T-helper 1 cell treated with Interleukin-12 subunit alpha and Interleukin-12 subunit beta and Interleukin-4 antibody, amounts not matched to agents 30 μg/mL and 1 μg/mL, for 36 hours (primary cell): ENCODE data around the gene ADGRG3.

Experiments
- H3K27ac Mint-ChIP-seq: one replicate; pipeline ENCODE4 v1.8.0; 2021; ENCODE audit warnings: mild to moderate bottlenecking, mixed read lengths
- H3K27me3 Mint-ChIP-seq: one replicate; pipeline ENCODE4 v1.8.0; 2021; ENCODE audit warnings: low read depth, mixed read lengths
- H3K36me3 Mint-ChIP-seq: one replicate; pipeline ENCODE4 v1.8.0; 2021; ENCODE audit warnings: low read depth, mixed read lengths
- H3K4me1 Mint-ChIP-seq: one replicate; pipeline ENCODE4 v1.8.0; 2021; ENCODE audit warnings: low read depth, mixed read lengths
- H3K4me3 Mint-ChIP-seq: one replicate; pipeline ENCODE4 v1.8.0; 2021; ENCODE audit warnings: mild to moderate bottlenecking, moderate library complexity, mixed read lengths
- H3K9me3 Mint-ChIP-seq: one replicate; pipeline ENCODE4 v1.8.0; 2021; ENCODE audit warnings: mixed read lengths

The ADGRG3 gene

GRCh38 chr16:57698812-57699405, 30.8 kb downstream of the ADGRG3 start:
- Mint-ChIP-seq H3K4me1 (peaks cover 9% of the 10 kb centered on the region), H3K27ac (no peak overlapping the region), H3K27me3 (no peaks in the 10 kb centered on the region), H3K4me3 (no peak overlapping the region), H3K36me3 (no peaks in the 10 kb centered on the region), H3K9me3 (no peaks in the 10 kb centered on the region)

DNA sequence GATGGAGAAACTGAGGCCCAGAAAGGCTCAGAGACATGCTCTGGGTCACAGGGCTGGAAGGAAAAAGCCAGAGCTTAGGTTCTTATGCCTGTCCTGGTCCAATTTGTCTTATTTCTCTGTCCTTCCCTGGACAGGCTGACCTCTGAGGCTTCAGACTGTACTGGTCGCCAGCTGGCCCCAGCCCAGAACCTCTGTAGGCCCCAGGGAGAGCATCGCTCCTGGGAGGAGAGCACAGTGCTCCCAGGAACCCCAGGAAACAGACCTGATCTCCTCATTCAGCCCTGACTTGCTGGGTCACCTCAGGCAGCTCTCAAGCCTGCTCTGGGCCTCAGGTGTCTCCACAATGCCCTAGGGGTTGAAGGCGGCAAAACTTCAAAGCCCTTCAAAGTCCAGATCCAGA, 31.4 kb downstream of the ADGRG3 start:
- no peaks in the 10 kb centered on the region for H3K36me3 Mint-ChIP-seq
- H3K9me3 Mint-ChIP-seq: no peaks in the 10 kb centered on the region
- H3K4me1 Mint-ChIP-seq: peaks cover 10% of the 10 kb centered on the region
- no peak overlapping the region for H3K4me3 Mint-ChIP-seq
- H3K27ac Mint-ChIP-seq: no peak overlapping the region
- no peaks in the 10 kb centered on the region for H3K27me3 Mint-ChIP-seq

DNA sequence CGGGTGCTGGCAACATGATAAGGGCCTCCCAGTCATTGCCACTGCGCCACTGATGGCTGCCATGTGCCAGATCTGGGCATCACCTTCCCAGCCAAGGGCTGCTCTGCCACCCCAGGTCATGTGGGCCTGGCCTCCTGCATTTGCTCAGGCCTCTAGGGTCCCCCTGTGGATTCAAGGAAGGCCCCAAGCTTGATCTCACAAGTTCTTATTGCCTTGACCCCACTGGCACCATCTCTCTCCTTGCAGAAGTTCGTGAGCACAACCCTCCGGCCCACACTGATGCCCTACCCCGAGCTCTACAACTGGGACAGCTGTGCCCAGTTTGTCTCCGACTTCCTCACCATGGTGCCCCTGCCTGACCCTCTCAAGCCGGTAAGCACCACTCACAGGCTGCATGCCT, 31.8 kb downstream of the ADGRG3 start:
- no peak overlapping the region for H3K4me3 Mint-ChIP-seq
- H3K4me1 Mint-ChIP-seq: peaks cover 6% of the 10 kb centered on the region
- H3K27ac Mint-ChIP-seq: no peak overlapping the region
- no peaks in the 10 kb centered on the region for H3K36me3 Mint-ChIP-seq
- H3K9me3 Mint-ChIP-seq: no peaks in the 10 kb centered on the region
- H3K27me3 Mint-ChIP-seq: no peaks in the 10 kb centered on the region

- Mint-ChIP-seq H3K36me3 (no peaks in the 10 kb centered on the region), H3K4me3 (no peak overlapping the region), H3K27ac (no peak overlapping the region), H3K9me3 (no peaks in the 10 kb centered on the region), H3K27me3 (no peaks in the 10 kb centered on the region), H3K4me1 (peaks cover 2% of the 10 kb centered on the region)
Measured at GRCh38 chr16:57700781-57701551, 32.9 kb downstream of the ADGRG3 start.

DNA sequence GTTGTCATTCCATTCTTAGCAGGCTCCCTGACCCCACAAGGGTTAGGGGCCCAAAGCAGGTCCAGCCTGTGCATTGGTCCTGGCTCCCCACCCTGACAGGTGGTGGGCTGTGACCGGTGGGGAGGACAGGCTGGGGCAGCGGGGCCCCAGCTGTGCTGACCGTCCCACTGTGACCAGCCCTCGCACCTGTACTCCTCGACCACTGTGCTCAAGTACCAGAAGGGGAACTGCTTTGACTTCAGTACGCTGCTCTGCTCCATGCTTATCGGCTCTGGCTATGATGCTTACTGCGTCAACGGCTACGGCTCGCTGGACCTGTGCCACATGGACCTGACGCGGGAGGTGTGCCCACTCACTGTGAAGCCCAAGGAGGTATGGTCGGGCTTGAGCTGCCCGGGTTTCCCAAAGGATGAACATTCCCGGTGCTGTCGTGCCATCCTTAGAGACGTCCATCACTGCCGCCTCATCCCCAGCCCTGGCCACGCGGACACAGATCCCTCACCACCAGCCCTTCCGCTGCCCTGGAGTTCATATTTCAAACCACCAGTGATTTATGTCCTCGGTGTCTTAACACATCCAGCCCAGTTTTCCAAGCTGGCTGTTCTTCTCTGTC, 33.8 kb downstream of the ADGRG3 start:
- H3K27ac Mint-ChIP-seq: no peak overlapping the region
- peaks cover 2% of the 10 kb centered on the region for H3K4me1 Mint-ChIP-seq
- no peak overlapping the region for H3K4me3 Mint-ChIP-seq
- no peaks in the 10 kb centered on the region for H3K9me3 Mint-ChIP-seq
- no peaks in the 10 kb centered on the region for H3K36me3 Mint-ChIP-seq
- H3K27me3 Mint-ChIP-seq: no peaks in the 10 kb centered on the region

- Mint-ChIP-seq H3K9me3 (no peaks in the 10 kb centered on the region), H3K27me3 (no peaks in the 10 kb centered on the region), H3K27ac (no peak overlapping the region), H3K4me1 (peaks cover 2% of the 10 kb centered on the region), H3K36me3 (no peaks in the 10 kb centered on the region), H3K4me3 (no peak overlapping the region)
Measured at GRCh38 chr16:57703416-57704010, 35.4 kb downstream of the ADGRG3 start.

GRCh38 chr16:57704011-57704904, 36.2 kb downstream of the ADGRG3 start:
- Mint-ChIP-seq H3K27me3 (no peaks in the 10 kb centered on the region), H3K4me1 (peaks cover 2% of the 10 kb centered on the region), H3K9me3 (no peaks in the 10 kb centered on the region), H3K27ac (no peak overlapping the region), H3K36me3 (no peaks in the 10 kb centered on the region), H3K4me3 (no peak overlapping the region)

- H3K9me3 Mint-ChIP-seq: no peaks in the 10 kb centered on the region
Measured at GRCh38 chr16:57704905-57705852, 37.1 kb downstream of the ADGRG3 start.

DNA sequence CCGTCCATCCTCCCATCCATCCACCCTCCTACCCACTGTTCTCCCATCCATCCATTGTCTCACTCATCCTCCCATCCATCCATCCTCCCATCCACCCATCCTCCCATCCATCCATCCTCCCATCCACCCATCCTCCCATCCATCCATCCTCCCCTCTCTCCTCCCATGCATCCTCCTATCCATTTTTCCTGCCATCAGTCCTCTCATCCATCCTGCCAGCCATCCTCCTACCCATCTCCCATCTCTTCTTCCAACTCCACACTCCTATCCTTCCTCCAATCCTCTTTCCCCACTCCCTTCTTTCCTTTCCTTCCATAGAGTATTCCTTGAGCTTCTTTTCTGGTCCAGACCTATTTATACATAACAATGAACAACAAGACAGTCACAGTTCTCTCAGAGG, 38.6 kb downstream of the ADGRG3 start:
- H3K9me3 Mint-ChIP-seq: no peaks in the 10 kb centered on the region
- peaks cover 2% of the 10 kb centered on the region for H3K4me1 Mint-ChIP-seq
- H3K27ac Mint-ChIP-seq: no peak overlapping the region
- H3K4me3 Mint-ChIP-seq: no peak overlapping the region
- no peaks in the 10 kb centered on the region for H3K36me3 Mint-ChIP-seq
- H3K27me3 Mint-ChIP-seq: peaks cover 15% of the 10 kb centered on the region

More at GRCh38 chr16:57704905-57705852, 37.1 kb downstream of the ADGRG3 start:
- H3K27ac Mint-ChIP-seq: no peak overlapping the region
- no peaks in the 10 kb centered on the region for H3K36me3 Mint-ChIP-seq
- peaks cover 4% of the 10 kb centered on the region for H3K27me3 Mint-ChIP-seq
- peaks cover 2% of the 10 kb centered on the region for H3K4me1 Mint-ChIP-seq
- H3K4me3 Mint-ChIP-seq: no peak overlapping the region

DNA sequence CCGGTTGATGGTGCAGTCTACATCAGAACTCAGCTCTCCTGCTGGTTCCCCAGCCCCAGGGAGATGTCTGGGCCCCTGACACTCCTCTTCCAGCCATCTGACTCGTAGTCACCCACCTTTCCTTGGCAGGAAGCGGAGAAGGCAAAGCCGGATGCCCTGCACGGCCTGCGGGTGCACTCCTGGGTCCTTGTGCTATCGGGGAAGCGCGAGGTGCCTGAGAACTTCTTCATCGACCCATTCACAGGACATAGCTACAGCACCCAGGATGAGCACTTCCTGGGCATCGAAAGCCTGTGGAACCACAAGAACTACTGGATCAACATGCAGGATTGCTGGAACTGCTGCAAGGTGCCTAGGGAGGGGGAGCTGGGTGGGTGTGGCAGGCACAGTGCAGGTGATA, 39.2 kb downstream of the ADGRG3 start:
- Mint-ChIP-seq H3K4me3 (no peak overlapping the region), H3K9me3 (no peaks in the 10 kb centered on the region), H3K36me3 (no peaks in the 10 kb centered on the region), H3K27ac (no peak overlapping the region), H3K27me3 (peaks cover 20% of the 10 kb centered on the region), H3K4me1 (peaks cover 2% of the 10 kb centered on the region)

DNA sequence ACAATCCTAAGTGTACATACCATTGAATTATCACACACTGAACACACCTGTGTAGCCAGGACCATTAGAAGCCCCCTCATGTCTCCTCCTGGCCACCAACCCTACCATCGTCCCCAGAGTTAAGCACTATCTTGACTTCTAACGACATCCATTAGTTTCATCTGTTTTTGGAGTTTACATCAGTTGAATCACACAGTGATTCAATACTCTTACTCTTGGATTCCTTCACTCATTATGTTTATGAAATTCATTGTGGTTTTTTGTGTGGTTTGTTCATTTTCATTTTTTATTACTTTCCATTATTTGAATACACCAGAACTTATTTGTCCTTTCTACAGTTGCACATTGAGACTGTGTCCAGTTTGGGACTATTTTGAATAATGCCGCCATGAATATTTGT, 40.1 kb downstream of the ADGRG3 start:
- no peaks in the 10 kb centered on the region for H3K9me3 Mint-ChIP-seq
- H3K36me3 Mint-ChIP-seq: no peaks in the 10 kb centered on the region
- no peak overlapping the region for H3K4me3 Mint-ChIP-seq
- peaks cover 26% of the 10 kb centered on the region for H3K27me3 Mint-ChIP-seq
- H3K27ac Mint-ChIP-seq: no peak overlapping the region
- H3K4me1 Mint-ChIP-seq: peaks cover 2% of the 10 kb centered on the region

GRCh38 chr16:57709663-57710062, 41.6 kb downstream of the ADGRG3 start:
- Mint-ChIP-seq H3K9me3 (no peaks in the 10 kb centered on the region), H3K36me3 (no peaks in the 10 kb centered on the region), H3K4me3 (no peak overlapping the region), H3K27me3 (peaks cover 28% of the 10 kb centered on the region), H3K4me1 (no peaks in the 10 kb centered on the region), H3K27ac (no peak overlapping the region)

GRCh38 chr16:57711346-57711745, 43.2 kb downstream of the ADGRG3 start:
- Mint-ChIP-seq H3K4me3 (no peak overlapping the region), H3K27me3 (peaks cover 36% of the 10 kb centered on the region), H3K4me1 (no peaks in the 10 kb centered on the region), H3K27ac (no peak overlapping the region), H3K9me3 (no peaks in the 10 kb centered on the region), H3K36me3 (no peaks in the 10 kb centered on the region)
